ENCODE data around the gene CNBD2.

- no peak for TF ChIP-seq CTCF (IDR thresholded peaks at IDR 0.05)
- TF ChIP-seq POLR2A (IDR thresholded peaks at IDR 0.05): peak in 1 of 2 donors; percentile 83
Observed at GRCh38 chr20:36050436-36051317, 82.3 kb downstream of the CNBD2 start.
